Epithelial cell of alveolus of lung (primary cell): ENCODE data around the gene C11orf86. TPM values are rescaled to one million over a fixed set of nuclear protein-coding genes. Genes with fewer than 3 reads are reported as not detected.

Experiments
- total RNA-seq: library from RNA; depleted of rRNA; stranded (reverse); fragments of >200 nt; gene quantifications from 2 replicates; pipeline ENCODE4 v1.2.1, GENCODE V29; 2015

Gene C11orf86
- 0.40 TPM in 1 of 2 replicates, not detected in the other for total RNA-seq

DNA sequence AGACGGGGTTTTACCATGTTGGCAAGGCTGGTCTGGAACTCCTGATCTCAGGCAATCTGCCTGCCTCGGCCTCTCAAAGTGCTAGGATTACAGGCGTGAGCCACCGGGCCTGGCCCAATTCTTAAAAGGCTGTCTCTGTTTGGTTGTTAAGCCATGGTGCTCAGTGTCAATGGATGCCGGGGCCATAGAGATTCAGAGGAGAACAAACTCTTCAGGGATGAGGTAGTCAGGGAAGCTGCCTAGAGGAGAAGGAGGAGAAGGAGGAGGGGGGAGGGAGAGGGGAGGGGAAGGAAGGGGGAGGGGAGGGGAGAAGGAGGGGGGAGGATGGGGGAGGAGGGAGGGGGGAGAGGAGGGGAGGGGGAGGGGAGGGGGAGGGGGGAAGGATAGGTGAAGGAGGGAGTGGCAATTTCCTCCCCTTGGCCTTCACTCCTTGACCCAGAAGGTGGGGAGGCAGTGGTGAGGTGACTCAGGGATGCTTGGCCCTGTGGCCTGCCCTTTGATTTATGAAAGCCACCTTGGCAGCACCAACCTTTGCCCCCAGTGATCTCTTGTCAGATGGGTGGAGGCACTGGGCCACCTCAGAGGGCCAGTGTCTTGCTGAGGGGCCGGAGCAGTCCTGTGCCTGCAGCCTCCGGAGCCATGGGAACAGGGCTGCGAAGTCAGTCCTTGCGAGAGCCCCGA lies at the start of gene C11orf86:
Gene C11orf86, plus strand, starts transcription at position 581 of the 681 bp plus-strand sequence. Its CDS starts 59 bp downstream, at position 640.

GRCh38 chr11:66958232-66958955 lies 16.7 kb upstream of the C11orf86 start, which contains the start of gene PC:
Gene PC (minus strand): TSS chr11:66958383. CDS start chr11:66872159, 86,224 bp downstream.

GRCh38 chr11:67022961-67023956 lies 48.2 kb downstream of the C11orf86 start, which contains the start of gene SYT12:
Gene SYT12 (plus strand): TSS chr11:67023134. CDS start chr11:67030145, 7,011 bp downstream.

Other genes with a start within 250 kb of the C11orf86 start
- gene SPTBN2, start 246.1 kb upstream of the C11orf86 start, total RNA-seq: 0.88 and 6.9 TPM in 2 replicates
- 17.3 and 27.0 TPM in 2 replicates for gene RCE1, start 131.9 kb upstream of the C11orf86 start, total RNA-seq
- gene LRFN4, start 118.2 kb upstream of the C11orf86 start, total RNA-seq: 32.2 and 33.5 TPM in 2 replicates
- 51.1 and 92.1 TPM in 2 replicates for gene PC, start 16.9 kb upstream of the C11orf86 start, total RNA-seq
- 0.08 and 3.4 TPM in 2 replicates for gene SYT12, start 47.8 kb downstream of the C11orf86 start, total RNA-seq
- 3.4 and 19.4 TPM in 2 replicates for gene RHOD, start 81.5 kb downstream of the C11orf86 start, total RNA-seq
- gene KDM2A, start 144.0 kb downstream of the C11orf86 start, total RNA-seq: 26.0 and 35.9 TPM in 2 replicates